ENCODE measurements around the gene GMNN. TPM values are rescaled to one million over a fixed set of nuclear protein-coding genes. Genes with fewer than 3 reads are reported as not detected.
A peak's percentile ranks its signal among the peaks of the same experiment; 100 is the strongest.
"Not testable (repeated sequence)": the region's sequence is repeated elsewhere in the genome, so short reads cannot be mapped to it uniquely, and the experiment has no call there.

The GMNN gene
- 115 TPM for polyA plus RNA-seq (2013, experiment 1 of 2)
- 118 TPM for polyA plus RNA-seq (2013, experiment 2 of 2)

DNA sequence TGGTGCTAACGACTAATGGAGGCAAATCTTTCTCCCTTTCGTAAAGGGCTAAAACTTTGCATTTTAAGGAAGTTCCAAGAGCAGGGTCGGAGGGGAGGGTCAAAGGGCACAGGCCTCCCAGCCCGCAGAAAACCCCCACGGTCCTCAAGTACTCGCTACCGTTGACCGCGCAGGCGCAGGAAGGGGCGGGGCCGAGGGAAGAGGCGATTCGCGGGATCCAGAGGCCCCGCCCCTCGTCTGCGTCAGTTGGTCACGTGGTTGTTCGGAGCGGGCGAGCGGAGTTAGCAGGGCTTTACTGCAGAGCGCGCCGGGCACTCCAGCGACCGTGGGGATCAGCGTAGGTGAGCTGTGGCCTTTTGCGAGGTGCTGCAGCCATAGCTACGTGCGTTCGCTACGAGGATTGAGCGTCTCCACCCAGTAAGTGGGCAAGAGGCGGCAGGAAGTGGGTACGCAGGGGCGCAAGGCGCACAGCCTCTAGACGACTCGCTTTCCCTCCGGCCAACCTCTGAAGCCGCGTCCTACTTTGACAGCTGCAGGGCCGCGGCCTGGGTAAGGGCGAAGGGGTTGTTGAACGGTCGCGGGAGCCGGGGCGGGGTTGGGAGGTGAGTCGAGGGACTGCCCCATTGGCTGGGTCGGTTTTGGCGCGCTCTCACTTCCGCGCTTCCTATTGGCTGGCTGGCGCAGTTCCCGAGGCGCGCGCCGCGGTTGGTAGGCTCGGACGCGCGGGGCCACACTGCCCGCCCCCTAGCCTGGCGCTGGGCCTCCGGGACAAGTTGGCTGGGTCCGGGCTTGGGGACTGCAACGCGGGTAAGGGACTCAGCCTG is at the start of gene GMNN:
GMNN (plus strand) TSS at position 242 of the 824 bp plus-strand sequence. CDS start 2,310 bp downstream, outside the sequence.
- DNase-seq = peak; percentile 97
- Histone ChIP-seq H2BK120ac (ENCODE audit: low read depth, low read length) (no peak within 1 kb of the TSS), H3K4me3 (ENCODE audit: low read length) (peak within 1 kb of the TSS; percentile 97), H3K79me1 (ENCODE audit: low read length) (no peaks in the 10 kb centered on the region), H2BK15ac (replicated peaks; ENCODE audit: low read depth) (no peak within 1 kb of the TSS), H3K18ac (ENCODE audit: low read length) (no peak within 1 kb of the TSS), H3K9ac (ENCODE audit: low read length) (peak within 1 kb of the TSS; percentile 100), H3K56ac (ENCODE audit: low read length) (peak within 1 kb of the TSS; percentile 100), H3K79me2 (ENCODE audit: control insufficient read depth, insufficient read depth, low read length) (peaks cover 28% of the 10 kb centered on the region), H2BK5ac (ENCODE audit: low read length) (peak within 1 kb of the TSS; percentile 99), H3K4me1 (ENCODE audit: control insufficient read depth, low read depth, low read length) (peaks cover 2% of the 10 kb centered on the region), H4K5ac (ENCODE audit: low read length) (peak within 1 kb of the TSS; percentile 47), H3K4ac (ENCODE audit: low read depth, low read length) (peak within 1 kb of the TSS; percentile 25), H3K4me2 (ENCODE audit: low read length) (peak within 1 kb of the TSS; percentile 86), H2AK5ac (ENCODE audit: low read length) (peak within 1 kb of the TSS; percentile 76), H3K36me3 (ENCODE audit: control insufficient read depth, insufficient read depth, low read length) (no peaks in the 10 kb centered on the region), H3K27me3 (ENCODE audit: insufficient read depth, low read length, poor library complexity) (no peaks in the 10 kb centered on the region), H3K23ac (ENCODE audit: low read length) (peak within 1 kb of the TSS; percentile 97), H4K8ac (ENCODE audit: low read depth, low read length) (peak within 1 kb of the TSS; percentile 56), H3K27ac (ENCODE audit: low read depth, low read length) (peak within 1 kb of the TSS; percentile 86)
- WGBS (ENCODE audit: extremely low coverage, insufficient coverage, low lambda C conversion rate) = no CpG with 5 or more reads among the region's 75 CpGs

DNA sequence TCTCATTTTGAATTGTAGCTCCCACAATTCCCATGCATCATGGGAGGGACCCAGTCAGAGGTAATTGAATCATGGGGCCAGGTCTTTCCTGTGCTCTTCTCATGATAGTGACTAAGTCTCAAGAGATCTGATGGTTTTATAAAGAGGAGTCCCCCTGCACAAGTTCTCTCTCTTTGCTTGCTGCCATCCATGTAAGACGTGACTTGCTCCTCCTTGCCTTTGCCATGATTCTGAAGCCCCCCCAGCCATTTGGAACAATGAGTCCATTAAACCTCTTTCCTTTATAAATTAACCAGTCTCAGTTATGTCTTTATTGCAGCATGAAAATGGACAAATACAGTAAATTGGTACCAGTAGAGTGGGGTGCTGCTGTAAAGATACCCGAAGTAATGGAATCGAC is 44.1 kb upstream of the GMNN start:
- not testable (repeated sequence) for H4K8ac ChIP-seq (ENCODE audit: low read depth, low read length); H3K4me2 ChIP-seq (ENCODE audit: low read length); H3K36me3 ChIP-seq (ENCODE audit: control insufficient read depth, insufficient read depth, low read length)

DNA sequence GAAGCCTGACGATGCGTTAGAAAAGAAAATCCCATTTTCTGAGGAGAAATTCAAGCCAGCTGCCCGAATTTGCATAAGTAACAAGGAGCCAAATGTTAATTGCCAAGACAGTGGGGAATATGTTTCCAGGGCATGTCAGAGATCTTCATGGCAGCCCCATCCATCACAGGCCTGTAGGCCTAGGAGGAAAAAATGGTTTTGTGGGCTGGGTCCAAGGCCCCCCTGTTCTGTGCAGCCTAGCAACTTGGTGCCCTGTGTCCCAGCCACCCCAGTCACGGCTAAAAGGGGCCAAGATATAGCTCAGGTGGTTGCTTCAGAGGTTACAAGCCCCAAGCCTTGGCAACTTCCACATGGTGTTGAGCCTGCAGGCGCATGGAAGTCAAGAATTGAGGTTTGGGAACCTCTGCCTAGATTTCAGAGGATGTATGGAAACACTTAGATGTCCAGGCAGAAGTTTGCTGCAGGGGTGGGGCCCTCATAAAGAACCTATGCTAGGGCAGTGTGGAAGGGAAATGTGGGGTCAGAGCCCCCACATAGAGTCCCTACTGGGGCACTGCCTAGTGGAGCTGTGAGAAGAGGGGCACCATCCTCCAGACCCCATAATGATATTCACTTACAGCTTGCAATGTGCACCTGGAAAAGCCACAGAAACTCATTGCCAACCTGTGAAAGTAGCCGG is 43.1 kb upstream of the GMNN start:
- not testable (repeated sequence) for H3K4ac ChIP-seq (ENCODE audit: low read depth, low read length); H3K27me3 ChIP-seq (ENCODE audit: insufficient read depth, low read length, poor library complexity); H3K23ac ChIP-seq (ENCODE audit: low read length); H3K4me3 ChIP-seq (ENCODE audit: low read length); H3K79me1 ChIP-seq (ENCODE audit: low read length); H3K79me2 ChIP-seq (ENCODE audit: control insufficient read depth, insufficient read depth, low read length); H2BK15ac ChIP-seq (replicated peaks; ENCODE audit: low read depth); H4K8ac ChIP-seq (ENCODE audit: low read depth, low read length); H2BK120ac ChIP-seq (ENCODE audit: low read depth, low read length); H2AK5ac ChIP-seq (ENCODE audit: low read length); DNase-seq; H3K18ac ChIP-seq (ENCODE audit: low read length); H3K4me2 ChIP-seq (ENCODE audit: low read length); H3K56ac ChIP-seq (ENCODE audit: low read length); H4K5ac ChIP-seq (ENCODE audit: low read length); H3K9ac ChIP-seq (ENCODE audit: low read length); H2BK5ac ChIP-seq (ENCODE audit: low read length); H3K27ac ChIP-seq (ENCODE audit: low read depth, low read length); H3K36me3 ChIP-seq (ENCODE audit: control insufficient read depth, insufficient read depth, low read length); H3K4me1 ChIP-seq (ENCODE audit: control insufficient read depth, low read depth, low read length)
- WGBS (ENCODE audit: extremely low coverage, insufficient coverage, low lambda C conversion rate) = no CpG with 5 or more reads among the region's 6 CpGs

More for the DNA sequence above, 44.1 kb upstream of the GMNN start:
- not testable (repeated sequence) for DNase-seq; H3K9ac ChIP-seq (ENCODE audit: low read length); H4K5ac ChIP-seq (ENCODE audit: low read length); H2BK120ac ChIP-seq (ENCODE audit: low read depth, low read length); H3K23ac ChIP-seq (ENCODE audit: low read length); H3K79me1 ChIP-seq (ENCODE audit: low read length); H3K4me3 ChIP-seq (ENCODE audit: low read length); H3K56ac ChIP-seq (ENCODE audit: low read length); H2AK5ac ChIP-seq (ENCODE audit: low read length); H3K27me3 ChIP-seq (ENCODE audit: insufficient read depth, low read length, poor library complexity); H2BK5ac ChIP-seq (ENCODE audit: low read length); H3K79me2 ChIP-seq (ENCODE audit: control insufficient read depth, insufficient read depth, low read length); H3K27ac ChIP-seq (ENCODE audit: low read depth, low read length); H3K4me1 ChIP-seq (ENCODE audit: control insufficient read depth, low read depth, low read length); H3K18ac ChIP-seq (ENCODE audit: low read length); H3K4ac ChIP-seq (ENCODE audit: low read depth, low read length); H2BK15ac ChIP-seq (replicated peaks; ENCODE audit: low read depth)
- no CpG with 5 or more reads among the region's 3 CpGs for WGBS (ENCODE audit: extremely low coverage, insufficient coverage, low lambda C conversion rate)

DNA sequence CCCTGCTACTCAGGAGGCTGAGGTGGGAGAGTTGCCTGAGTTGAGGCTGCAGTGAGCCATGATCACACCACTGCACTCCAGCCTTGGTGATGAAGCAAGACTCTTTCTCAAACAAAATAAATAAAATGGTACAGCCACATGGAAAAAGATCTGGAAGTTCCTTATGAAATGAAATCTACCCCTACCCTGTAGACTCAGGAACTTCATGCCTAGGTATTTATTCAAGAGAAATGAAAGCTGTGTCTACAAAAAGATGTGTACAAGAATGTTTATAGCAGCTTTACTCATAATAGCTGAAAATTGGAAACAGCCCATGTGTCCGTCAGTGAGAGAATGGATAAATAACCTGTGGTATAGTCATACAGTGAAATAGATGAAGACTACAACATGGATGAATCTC is 40.6 kb upstream of the GMNN start:
- Histone ChIP-seq H3K18ac (ENCODE audit: low read length) (no peak overlapping the region), H3K36me3 (ENCODE audit: control insufficient read depth, insufficient read depth, low read length) (no peaks in the 10 kb centered on the region), H3K9ac (ENCODE audit: low read length) (no peak overlapping the region), H3K79me2 (ENCODE audit: control insufficient read depth, insufficient read depth, low read length) (no peaks in the 10 kb centered on the region), H3K79me1 (ENCODE audit: low read length) (no peaks in the 10 kb centered on the region), H3K4me3 (ENCODE audit: low read length) (no peak overlapping the region), H3K23ac (ENCODE audit: low read length) (no peak overlapping the region), H4K5ac (ENCODE audit: low read length) (no peak overlapping the region), H3K4me1 (ENCODE audit: control insufficient read depth, low read depth, low read length) (no peaks in the 10 kb centered on the region), H2AK5ac (ENCODE audit: low read length) (no peak overlapping the region), H3K27ac (ENCODE audit: low read depth, low read length) (no peak overlapping the region), H3K4me2 (ENCODE audit: low read length) (no peak overlapping the region), H4K8ac (ENCODE audit: low read depth, low read length) (no peak overlapping the region), H3K56ac (ENCODE audit: low read length) (no peak overlapping the region), H3K27me3 (ENCODE audit: insufficient read depth, low read length, poor library complexity) (no peaks in the 10 kb centered on the region), H2BK120ac (ENCODE audit: low read depth, low read length) (no peak overlapping the region), H3K4ac (ENCODE audit: low read depth, low read length) (no peak overlapping the region), H2BK5ac (ENCODE audit: low read length) (no peak overlapping the region), H2BK15ac (replicated peaks; ENCODE audit: low read depth) (no peak overlapping the region)
- no peak for DNase-seq
- no CpG with 5 or more reads among the region's 1 CpG for whole genome bisulfite sequencing (ENCODE audit: extremely low coverage, insufficient coverage, low lambda C conversion rate)

DNA sequence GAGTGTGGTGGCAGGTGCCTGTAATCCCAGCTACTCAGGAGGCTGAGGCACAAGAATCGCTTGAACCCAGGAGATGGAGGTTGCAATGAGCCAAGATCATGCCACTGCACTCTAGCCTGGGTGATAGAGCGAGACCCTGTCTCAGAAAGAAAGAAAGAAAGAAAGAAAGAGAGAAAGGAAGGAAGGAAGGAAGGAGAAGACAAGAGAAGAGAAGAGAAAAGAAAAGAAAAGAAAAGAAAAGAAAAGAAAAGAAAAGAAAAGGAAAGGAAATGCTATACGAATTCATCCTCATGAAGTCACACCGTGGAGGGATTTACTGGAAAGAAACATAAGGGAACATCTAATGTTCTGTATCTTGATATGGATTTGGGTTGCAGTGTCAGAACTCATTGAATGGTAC is 40.0 kb upstream of the GMNN start:
- not testable (repeated sequence) for H3K4ac ChIP-seq (ENCODE audit: low read depth, low read length); H3K4me2 ChIP-seq (ENCODE audit: low read length); H3K9ac ChIP-seq (ENCODE audit: low read length); H3K27me3 ChIP-seq (ENCODE audit: insufficient read depth, low read length, poor library complexity); H2AK5ac ChIP-seq (ENCODE audit: low read length); H3K4me3 ChIP-seq (ENCODE audit: low read length); H2BK120ac ChIP-seq (ENCODE audit: low read depth, low read length); H2BK15ac ChIP-seq (replicated peaks; ENCODE audit: low read depth); H2BK5ac ChIP-seq (ENCODE audit: low read length); DNase-seq; H3K36me3 ChIP-seq (ENCODE audit: control insufficient read depth, insufficient read depth, low read length); H3K79me1 ChIP-seq (ENCODE audit: low read length); H3K18ac ChIP-seq (ENCODE audit: low read length); H3K23ac ChIP-seq (ENCODE audit: low read length); H4K8ac ChIP-seq (ENCODE audit: low read depth, low read length); H3K27ac ChIP-seq (ENCODE audit: low read depth, low read length); H3K79me2 ChIP-seq (ENCODE audit: control insufficient read depth, insufficient read depth, low read length); H3K56ac ChIP-seq (ENCODE audit: low read length); H3K4me1 ChIP-seq (ENCODE audit: control insufficient read depth, low read depth, low read length); H4K5ac ChIP-seq (ENCODE audit: low read length)
- WGBS (ENCODE audit: extremely low coverage, insufficient coverage, low lambda C conversion rate) = no CpG with 5 or more reads among the region's 4 CpGs

All from mesendoderm (in vitro differentiated cells).